Tibial artery (tissue), 4 donors: Measurements from ENCODE around the gene NRCAM.
"Not testable (repeated sequence)": the region's sequence is repeated elsewhere in the genome, so short reads cannot be mapped to it uniquely, and the experiment has no call there.

Experiments
- DNase-seq, 2 donors: peaks; one replicate each; pipeline ENCODE4 v3.0.0-alpha.2; 2019
- H3K27ac ChIP-seq, 2 donors: fragments of 200-600 bp; sonication (generic) in 1 of 2; 1 replicate in 1 of 2; 2 replicates in 1 of 2; pipeline ENCODE4 v1.5.1; 2018 to 2019; ENCODE audit warnings: mild to moderate bottlenecking in 1 of 2
- H3K27me3 ChIP-seq, 2 donors: fragments of 200-600 bp; sonication (generic) in 1 of 2; one replicate each; pipeline versions ENCODE4 v1.5.1 to v1.6.0; 2016 to 2019
- H3K36me3 ChIP-seq, 3 donors: fragments of 200-600 bp; sonication (generic) in 2 of 3; one replicate each; pipeline ENCODE4 v1.5.1; 2016 to 2019; ENCODE audit warnings: mild to moderate bottlenecking in 2 of 3
- H3K4me1 ChIP-seq, 4 donors: fragments of 200-600 bp; sonication (generic) in 2 of 4; 1 replicate in 3 of 4; 2 replicates in 1 of 4; pipeline ENCODE4 v1.5.1; 2016 to 2019
- H3K4me3 ChIP-seq, 2 donors: fragments of 200-600 bp; sonication (generic) in 1 of 2; 1 replicate in 1 of 2; 2 replicates in 1 of 2; pipeline ENCODE4 v1.5.1; 2018 to 2019; ENCODE audit warnings: mild to moderate bottlenecking in 2 of 2
- H3K9me3 ChIP-seq, 3 donors: fragments of 200-600 bp; sonication (generic) in 1 of 3; one replicate each; pipeline ENCODE4 v1.5.1; 2016 to 2019
- CTCF ChIP-seq, 2 experiments: fragments of 200-600 bp in 1 of 2; fragments of 450-650 bp in 1 of 2; IDR thresholded peaks; one replicate each; pipeline ENCODE4 v1.5.1; 2017 to 2019; ENCODE audit warnings: antibody characterized with exemption in 2 of 2, mild to moderate bottlenecking in 1 of 2, moderate library complexity in 1 of 2
- intact Hi-C: fragments of 100-400 bp; cut with DNase I; formaldehyde crosslinking; loops from one replicate; pipeline ENCODE4 v1.15.0; 2023; ENCODE audit warnings: low total_unique reads

The NRCAM gene

GRCh38 chr7:108484137-108484536, 27.9 kb upstream of the NRCAM start:
- intact Hi-C loops: no loop called here
- H3K27ac ChIP-seq: no peak overlapping the region
- DNase-seq: no peak
- no peaks in the 10 kb centered on the region for H3K27me3 ChIP-seq
- H3K9me3 ChIP-seq: no peaks in the 10 kb centered on the region
- no peak overlapping the region for H3K4me3 ChIP-seq
- TF ChIP-seq CTCF (IDR thresholded peaks at IDR 0.05): no peak
- no peaks in the 10 kb centered on the region for H3K4me1 ChIP-seq
- H3K36me3 ChIP-seq: peaks cover 15 to 40% (median 27%) of the 10 kb centered on the region in 3 donors

GRCh38 chr7:108480311-108480710, 24.1 kb upstream of the NRCAM start:
- Histone ChIP-seq H3K27me3 (no peaks in the 10 kb centered on the region), H3K9me3 (no peaks in the 10 kb centered on the region), H3K4me1 (no peaks in the 10 kb centered on the region), H3K27ac (no peak overlapping the region), H3K4me3 (no peak overlapping the region), H3K36me3 (peaks cover 39 to 51% (median 44%) of the 10 kb centered on the region in 3 donors)
- DNase-seq: no peak
- no peak for TF ChIP-seq CTCF (IDR thresholded peaks at IDR 0.05)
- intact Hi-C loops: no loop called here

- Histone ChIP-seq H3K27me3 (no peaks in the 10 kb centered on the region), H3K4me3 (no peak overlapping the region), H3K36me3 (peaks cover 39 to 53% (median 50%) of the 10 kb centered on the region in 3 donors), H3K27ac (no peak overlapping the region), H3K4me1 (no peaks in the 10 kb centered on the region), H3K9me3 (no peaks in the 10 kb centered on the region)
- DNase-seq: no peak
- intact Hi-C loops: no loop called here
- no peak for TF ChIP-seq CTCF (IDR thresholded peaks at IDR 0.05)
Observed at GRCh38 chr7:108479751-108480150, 23.5 kb upstream of the NRCAM start.

- H3K9me3 ChIP-seq: no peaks in the 10 kb centered on the region
- no peaks in the 10 kb centered on the region for H3K4me1 ChIP-seq
- no peak for DNase-seq
- no peak overlapping the region for H3K4me3 ChIP-seq
- intact Hi-C loops: no loop called here
- H3K36me3 ChIP-seq: peaks cover 39 to 59% (median 56%) of the 10 kb centered on the region in 3 donors
- no peaks in the 10 kb centered on the region for H3K27me3 ChIP-seq
- H3K27ac ChIP-seq: no peak overlapping the region
- TF ChIP-seq CTCF (IDR thresholded peaks at IDR 0.05): no peak
Observed at GRCh38 chr7:108479118-108479517, 22.9 kb upstream of the NRCAM start.

GRCh38 chr7:108468246-108468645, 12.0 kb upstream of the NRCAM start:
- Histone ChIP-seq H3K27ac (no peak overlapping the region), H3K4me1 (no peaks in the 10 kb centered on the region), H3K4me3 (no peak overlapping the region), H3K27me3 (no peaks in the 10 kb centered on the region), H3K9me3 (no peaks in the 10 kb centered on the region), H3K36me3 (peaks cover 0 to 12% (median 6%) of the 10 kb centered on the region in 3 donors)
- intact Hi-C loops: no loop called here
- DNase-seq: no peak
- TF ChIP-seq CTCF (IDR thresholded peaks at IDR 0.05): no peak

GRCh38 chr7:108467391-108467790, 11.2 kb upstream of the NRCAM start:
- no peak overlapping the region for H3K27ac ChIP-seq
- no peaks in the 10 kb centered on the region for H3K4me1 ChIP-seq
- H3K27me3 ChIP-seq: no peaks in the 10 kb centered on the region
- H3K9me3 ChIP-seq: no peaks in the 10 kb centered on the region
- intact Hi-C loops: no loop called here
- no peak for TF ChIP-seq CTCF (IDR thresholded peaks at IDR 0.05)
- H3K36me3 ChIP-seq: peaks cover 0 to 8% (median 6%) of the 10 kb centered on the region in 3 donors
- no peak overlapping the region for H3K4me3 ChIP-seq
- no peak for DNase-seq

GRCh38 chr7:108466322-108466721, 10.1 kb upstream of the NRCAM start:
- intact Hi-C loops: not testable (repeated sequence)

More at GRCh38 chr7:108466322-108466721, 10.1 kb upstream of the NRCAM start:
- not testable (repeated sequence) for DNase-seq, H3K27ac ChIP-seq, H3K9me3 ChIP-seq, H3K4me3 ChIP-seq, H3K36me3 ChIP-seq, H3K4me1 ChIP-seq, H3K27me3 ChIP-seq
